Measurements from ENCODE around the gene NEIL3. TPM values are rescaled to one million over a fixed set of nuclear protein-coding genes. Genes with fewer than 3 reads are reported as not detected.

Gene NEIL3
- total RNA-seq, 1 experiment from 2014 or later: 18.1 TPM

DNA sequence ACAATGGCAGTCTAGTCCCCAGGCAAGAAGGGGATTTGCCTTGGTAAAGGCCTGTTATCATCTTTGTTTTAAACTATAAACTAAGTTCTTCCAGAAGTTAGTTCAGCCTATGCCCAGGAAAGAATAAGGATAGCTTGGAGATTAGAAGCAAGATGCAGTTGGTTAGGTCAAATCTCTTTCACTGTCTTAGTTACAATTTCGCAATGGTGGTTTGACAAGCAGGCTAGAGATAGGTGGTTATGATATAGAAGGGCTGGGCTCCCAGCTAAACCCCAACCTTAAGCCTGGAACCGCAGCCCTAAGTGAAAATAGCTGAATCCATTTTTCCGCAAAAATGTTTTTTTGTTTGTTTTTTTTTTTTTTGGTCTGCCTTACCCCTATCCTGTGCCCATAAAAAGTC lies 41.8 kb upstream of the NEIL3 start (continued):
- TF ChIP-seq ELF1 (IDR thresholded peaks at IDR 0.05; ENCODE audit: borderline replicate concordance, low read depth): no peak

DNA sequence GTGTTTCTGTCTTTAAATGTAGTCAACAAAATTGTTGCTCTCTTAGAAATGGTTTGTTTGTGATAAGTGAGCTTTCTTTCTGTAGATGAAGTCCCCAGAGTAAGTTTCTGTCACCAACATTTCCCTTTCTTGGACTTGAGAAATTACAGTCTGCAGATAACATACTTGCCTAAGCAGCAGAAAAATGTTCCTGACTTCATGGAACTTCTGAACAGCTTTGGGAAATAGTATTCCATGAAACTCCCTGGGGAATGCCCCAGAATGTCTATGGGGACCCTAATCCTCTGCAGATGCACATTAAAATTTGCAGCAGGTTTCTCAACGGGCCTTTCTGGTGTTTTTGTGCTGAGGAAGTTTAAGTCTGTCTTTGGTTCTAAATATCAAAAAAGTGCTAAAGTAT lies 38.6 kb upstream of the NEIL3 start:
- no peak for ATAC-seq

DNA sequence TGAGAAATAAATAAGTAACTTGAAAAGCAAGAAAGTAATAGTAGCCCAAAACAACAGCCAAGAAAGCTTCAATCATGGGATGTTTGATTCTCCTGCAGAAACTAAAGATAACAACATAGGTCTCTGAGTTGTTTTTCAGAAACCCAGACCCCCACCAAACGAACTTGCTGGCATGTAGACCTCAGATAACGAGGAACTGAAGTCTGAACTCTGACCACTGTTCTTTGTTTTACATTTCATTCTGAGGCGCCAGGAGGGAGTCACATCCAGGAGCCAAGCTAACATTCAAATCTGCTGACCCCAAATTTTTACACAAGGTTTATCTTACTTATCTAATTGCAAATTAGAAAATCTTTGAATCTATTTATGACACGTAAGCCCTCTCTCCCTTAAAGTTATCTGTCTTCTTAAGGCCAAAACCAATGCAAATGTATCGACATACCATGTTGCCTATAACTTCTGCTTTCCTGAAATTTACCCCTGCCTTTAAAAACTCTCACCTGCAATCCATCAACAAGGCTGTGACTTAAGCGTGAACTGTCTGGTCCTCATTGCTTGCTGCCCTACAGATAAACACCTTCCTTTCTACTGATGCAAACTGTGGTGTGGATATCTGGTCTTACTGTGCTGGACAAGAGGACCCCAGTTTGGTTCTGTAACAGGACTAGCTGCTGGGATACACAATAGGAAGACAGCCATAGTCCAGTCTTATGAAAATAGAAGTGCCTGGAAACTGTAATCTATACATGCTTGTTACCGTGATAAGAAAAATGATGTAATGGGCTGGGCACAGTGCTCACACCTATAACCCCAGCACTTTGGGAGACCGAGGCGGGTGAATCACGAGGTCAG lies 37.5 kb upstream of the NEIL3 start:
- no peaks in the 10 kb centered on the region for H3K9me2 ChIP-seq (ENCODE audit: insufficient read depth)
- DNase-seq (ENCODE audit: low read depth, low spot score) (no peak), ATAC-seq (no peak)
- H3K79me2 ChIP-seq (ENCODE audit: insufficient read depth, low read length): no peaks in the 10 kb centered on the region
- POLR2A ChIA-PET: no interaction called here
- intact Hi-C loops (cut with micrococcal nuclease): no loop called here
- no TSS peak for BruUV-seq (replicated peaks)
- no peaks in the 10 kb centered on the region for H3K27me3 ChIP-seq (ENCODE audit: insufficient read depth, low read length)
- no peak overlapping the region for H3K27ac ChIP-seq (ENCODE audit: low read depth, low read length)
- H3K4me1 ChIP-seq (ENCODE audit: control insufficient read depth in 1 of 2, insufficient read depth in 2 of 2, low read length in 2 of 2): no peaks in the 10 kb centered on the region
- RAD21 ChIA-PET (ENCODE audit: low non-redundant PET in 1 of 2, low total read pairs in 2 of 2, uncharacterized antibody in 2 of 2, unreplicated experiment in 2 of 2): no interaction called here
- no peak overlapping the region for H3K9ac ChIP-seq (ENCODE audit: low read length)
- H2AFZ ChIP-seq (ENCODE audit: low read depth, low read length, poor library complexity, severe bottlenecking): no peak overlapping the region
- no peaks in the 10 kb centered on the region for H4K20me1 ChIP-seq (ENCODE audit: insufficient read depth)
- H3K4me2 ChIP-seq (ENCODE audit: low read length): no peak overlapping the region
- CTCF ChIA-PET: no interaction called here
- no peak overlapping the region for H3K4me3 ChIP-seq (replicated peaks in 1 of 2; ENCODE audit: low read depth in 1 of 2, low read length in 2 of 2)
- H3K36me3 ChIP-seq (ENCODE audit: control insufficient read depth in 1 of 2, insufficient read depth in 2 of 2, low read length in 2 of 2): no peaks in the 10 kb centered on the region
- H3K9me3 ChIP-seq (ENCODE audit: control insufficient read depth in 1 of 2, insufficient read depth in 1 of 2, low read depth in 1 of 2, low read length in 2 of 2): no peaks in the 10 kb centered on the region
- TF ChIP-seq, protein P1, sequence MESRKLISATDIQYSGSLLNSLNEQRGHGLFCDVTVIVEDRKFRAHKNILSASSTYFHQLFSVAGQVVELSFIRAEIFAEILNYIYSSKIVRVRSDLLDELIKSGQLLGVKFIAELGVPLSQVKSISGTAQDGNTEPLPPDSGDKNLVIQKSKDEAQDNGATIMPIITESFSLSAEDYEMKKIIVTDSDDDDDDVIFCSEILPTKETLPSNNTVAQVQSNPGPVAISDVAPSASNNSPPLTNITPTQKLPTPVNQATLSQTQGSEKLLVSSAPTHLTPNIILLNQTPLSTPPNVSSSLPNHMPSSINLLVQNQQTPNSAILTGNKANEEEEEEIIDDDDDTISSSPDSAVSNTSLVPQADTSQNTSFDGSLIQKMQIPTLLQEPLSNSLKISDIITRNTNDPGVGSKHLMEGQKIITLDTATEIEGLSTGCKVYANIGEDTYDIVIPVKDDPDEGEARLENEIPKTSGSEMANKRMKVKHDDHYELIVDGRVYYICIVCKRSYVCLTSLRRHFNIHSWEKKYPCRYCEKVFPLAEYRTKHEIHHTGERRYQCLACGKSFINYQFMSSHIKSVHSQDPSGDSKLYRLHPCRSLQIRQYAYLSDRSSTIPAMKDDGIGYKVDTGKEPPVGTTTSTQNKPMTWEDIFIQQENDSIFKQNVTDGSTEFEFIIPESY (IDR thresholded peaks at IDR 0.05; ENCODE audit: extremely low read depth, insufficient replicate concordance, low read length): no peak
- no peak for TF ChIP-seq TCF7L2 (IDR thresholded peaks at IDR 0.05; ENCODE audit: borderline replicate concordance, extremely low read depth, insufficient read depth, insufficient read length)
- TF ChIP-seq SRF (IDR thresholded peaks at IDR 0.05; ENCODE audit: low read depth): no peak
- TF ChIP-seq, protein P2, sequence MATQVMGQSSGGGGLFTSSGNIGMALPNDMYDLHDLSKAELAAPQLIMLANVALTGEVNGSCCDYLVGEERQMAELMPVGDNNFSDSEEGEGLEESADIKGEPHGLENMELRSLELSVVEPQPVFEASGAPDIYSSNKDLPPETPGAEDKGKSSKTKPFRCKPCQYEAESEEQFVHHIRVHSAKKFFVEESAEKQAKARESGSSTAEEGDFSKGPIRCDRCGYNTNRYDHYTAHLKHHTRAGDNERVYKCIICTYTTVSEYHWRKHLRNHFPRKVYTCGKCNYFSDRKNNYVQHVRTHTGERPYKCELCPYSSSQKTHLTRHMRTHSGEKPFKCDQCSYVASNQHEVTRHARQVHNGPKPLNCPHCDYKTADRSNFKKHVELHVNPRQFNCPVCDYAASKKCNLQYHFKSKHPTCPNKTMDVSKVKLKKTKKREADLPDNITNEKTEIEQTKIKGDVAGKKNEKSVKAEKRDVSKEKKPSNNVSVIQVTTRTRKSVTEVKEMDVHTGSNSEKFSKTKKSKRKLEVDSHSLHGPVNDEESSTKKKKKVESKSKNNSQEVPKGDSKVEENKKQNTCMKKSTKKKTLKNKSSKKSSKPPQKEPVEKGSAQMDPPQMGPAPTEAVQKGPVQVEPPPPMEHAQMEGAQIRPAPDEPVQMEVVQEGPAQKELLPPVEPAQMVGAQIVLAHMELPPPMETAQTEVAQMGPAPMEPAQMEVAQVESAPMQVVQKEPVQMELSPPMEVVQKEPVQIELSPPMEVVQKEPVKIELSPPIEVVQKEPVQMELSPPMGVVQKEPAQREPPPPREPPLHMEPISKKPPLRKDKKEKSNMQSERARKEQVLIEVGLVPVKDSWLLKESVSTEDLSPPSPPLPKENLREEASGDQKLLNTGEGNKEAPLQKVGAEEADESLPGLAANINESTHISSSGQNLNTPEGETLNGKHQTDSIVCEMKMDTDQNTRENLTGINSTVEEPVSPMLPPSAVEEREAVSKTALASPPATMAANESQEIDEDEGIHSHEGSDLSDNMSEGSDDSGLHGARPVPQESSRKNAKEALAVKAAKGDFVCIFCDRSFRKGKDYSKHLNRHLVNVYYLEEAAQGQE (IDR thresholded peaks at IDR 0.05; ENCODE audit: low read depth): no peak
- no peak for TF ChIP-seq POLR2AphosphoS5 (IDR thresholded peaks at IDR 0.05; ENCODE audit: low read depth, low read length)
- TF ChIP-seq SP1 (IDR thresholded peaks at IDR 0.05; ENCODE audit: low read depth): no peak
- TF ChIP-seq ZFX (IDR thresholded peaks at IDR 0.05): no peak
- no peak for TF ChIP-seq SIN3A (IDR thresholded peaks at IDR 0.05; ENCODE audit: low read depth)
- TF ChIP-seq, protein P3, sequence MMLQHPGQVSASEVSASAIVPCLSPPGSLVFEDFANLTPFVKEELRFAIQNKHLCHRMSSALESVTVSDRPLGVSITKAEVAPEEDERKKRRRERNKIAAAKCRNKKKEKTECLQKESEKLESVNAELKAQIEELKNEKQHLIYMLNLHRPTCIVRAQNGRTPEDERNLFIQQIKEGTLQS (IDR thresholded peaks at IDR 0.05): no peak
- TF ChIP-seq POLR2A (IDR thresholded peaks at IDR 0.05; ENCODE audit: borderline replicate concordance, extremely low read depth, insufficient read depth, insufficient read length): no peak
- TF ChIP-seq, protein P4, sequence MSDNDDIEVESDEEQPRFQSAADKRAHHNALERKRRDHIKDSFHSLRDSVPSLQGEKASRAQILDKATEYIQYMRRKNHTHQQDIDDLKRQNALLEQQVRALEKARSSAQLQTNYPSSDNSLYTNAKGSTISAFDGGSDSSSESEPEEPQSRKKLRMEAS (IDR thresholded peaks at IDR 0.05): no peak

More for the DNA sequence above, 38.6 kb upstream of the NEIL3 start:
- no peak for TF ChIP-seq ELF1 (IDR thresholded peaks at IDR 0.05; ENCODE audit: borderline replicate concordance, low read depth)
- intact Hi-C loops (cut with micrococcal nuclease): no loop called here
- ChIA-PET RAD21 (ENCODE audit: low non-redundant PET in 1 of 2, low total read pairs in 2 of 2, uncharacterized antibody in 2 of 2, unreplicated experiment in 2 of 2) (no interaction called here), CTCF (no interaction called here), POLR2A (no interaction called here)
- no peak overlapping the region for H3K4me3 ChIP-seq (replicated peaks in 1 of 2; ENCODE audit: low read depth in 1 of 2, low read length in 2 of 2)
- H3K36me3 ChIP-seq (ENCODE audit: control insufficient read depth in 1 of 2, insufficient read depth in 2 of 2, low read length in 2 of 2): no peaks in the 10 kb centered on the region
- BruUV-seq (replicated peaks): no TSS peak
- H3K79me2 ChIP-seq (ENCODE audit: insufficient read depth, low read length): no peaks in the 10 kb centered on the region
- no peaks in the 10 kb centered on the region for H3K27me3 ChIP-seq (ENCODE audit: insufficient read depth, low read length)
- no peak overlapping the region for H3K9ac ChIP-seq (ENCODE audit: low read length)
- no peak overlapping the region for H2AFZ ChIP-seq (ENCODE audit: low read depth, low read length, poor library complexity, severe bottlenecking)
- H3K9me2 ChIP-seq (ENCODE audit: insufficient read depth): no peaks in the 10 kb centered on the region
- no peak for DNase-seq (ENCODE audit: low read depth, low spot score)
- no peaks in the 10 kb centered on the region for H4K20me1 ChIP-seq (ENCODE audit: insufficient read depth)
- H3K4me2 ChIP-seq (ENCODE audit: low read length): no peak overlapping the region
- no peaks in the 10 kb centered on the region for H3K9me3 ChIP-seq (ENCODE audit: control insufficient read depth in 1 of 2, insufficient read depth in 1 of 2, low read depth in 1 of 2, low read length in 2 of 2)
- no peaks in the 10 kb centered on the region for H3K4me1 ChIP-seq (ENCODE audit: control insufficient read depth in 1 of 2, insufficient read depth in 2 of 2, low read length in 2 of 2)
- H3K27ac ChIP-seq (ENCODE audit: low read depth, low read length): no peak overlapping the region

Measured in HCT116 (cell line).